Activated CD8-positive, alpha-beta memory T cell treated with anti-CD3 and anti-CD28 coated beads for 24 hours (primary cell): ENCODE measurements around the gene EMILIN1.

Source experiments
- DNase-seq: peaks from one replicate; pipeline ENCODE4 v3.0.0-alpha.2; 2020

The EMILIN1 gene

DNA sequence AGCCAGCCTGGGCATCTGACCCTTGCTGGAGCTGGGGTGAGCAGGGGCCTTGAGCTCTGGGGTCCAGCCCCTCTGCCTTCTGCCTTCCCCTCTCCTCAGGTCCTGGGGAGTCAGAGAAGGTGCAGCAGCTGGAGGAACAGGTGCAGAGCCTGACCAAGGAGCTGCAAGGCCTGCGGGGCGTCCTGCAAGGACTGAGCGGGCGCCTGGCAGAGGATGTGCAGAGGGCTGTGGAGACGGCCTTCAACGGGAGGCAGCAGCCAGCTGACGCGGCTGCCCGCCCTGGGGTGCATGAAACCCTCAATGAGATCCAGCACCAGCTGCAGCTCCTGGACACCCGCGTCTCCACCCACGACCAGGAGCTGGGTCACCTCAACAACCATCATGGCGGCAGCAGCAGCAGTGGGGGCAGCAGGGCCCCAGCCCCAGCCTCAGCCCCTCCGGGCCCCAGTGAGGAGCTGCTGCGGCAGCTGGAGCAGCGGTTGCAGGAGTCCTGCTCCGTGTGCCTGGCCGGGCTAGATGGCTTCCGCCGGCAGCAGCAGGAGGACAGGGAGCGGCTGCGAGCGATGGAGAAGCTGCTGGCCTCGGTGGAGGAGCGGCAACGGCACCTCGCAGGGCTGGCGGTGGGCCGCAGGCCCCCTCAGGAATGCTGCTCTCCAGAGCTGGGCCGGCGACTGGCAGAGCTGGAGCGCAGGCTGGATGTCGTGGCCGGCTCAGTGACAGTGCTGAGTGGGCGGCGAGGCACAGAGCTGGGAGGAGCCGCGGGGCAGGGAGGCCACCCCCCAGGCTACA, 3.8 kb downstream of the EMILIN1 start:
- no peak for DNase-seq

DNA sequence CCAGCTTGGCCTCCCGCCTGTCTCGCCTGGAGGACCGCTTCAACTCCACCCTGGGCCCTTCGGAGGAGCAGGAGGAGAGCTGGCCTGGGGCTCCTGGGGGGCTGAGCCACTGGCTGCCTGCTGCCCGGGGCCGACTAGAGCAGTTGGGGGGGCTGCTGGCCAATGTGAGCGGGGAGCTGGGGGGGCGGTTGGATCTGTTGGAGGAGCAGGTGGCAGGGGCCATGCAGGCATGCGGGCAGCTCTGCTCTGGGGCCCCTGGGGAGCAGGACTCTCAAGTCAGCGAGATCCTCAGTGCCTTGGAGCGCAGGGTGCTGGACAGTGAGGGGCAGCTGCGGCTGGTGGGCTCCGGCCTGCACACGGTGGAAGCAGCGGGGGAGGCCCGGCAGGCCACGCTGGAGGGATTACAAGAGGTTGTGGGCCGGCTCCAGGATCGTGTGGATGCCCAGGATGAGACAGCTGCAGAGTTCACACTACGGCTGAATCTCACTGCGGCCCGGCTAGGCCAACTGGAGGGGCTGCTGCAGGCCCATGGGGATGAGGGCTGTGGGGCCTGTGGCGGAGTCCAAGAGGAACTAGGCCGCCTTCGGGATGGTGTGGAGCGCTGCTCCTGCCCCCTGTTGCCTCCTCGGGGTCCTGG, 4.5 kb downstream of the EMILIN1 start:
- no peak for DNase-seq

DNA sequence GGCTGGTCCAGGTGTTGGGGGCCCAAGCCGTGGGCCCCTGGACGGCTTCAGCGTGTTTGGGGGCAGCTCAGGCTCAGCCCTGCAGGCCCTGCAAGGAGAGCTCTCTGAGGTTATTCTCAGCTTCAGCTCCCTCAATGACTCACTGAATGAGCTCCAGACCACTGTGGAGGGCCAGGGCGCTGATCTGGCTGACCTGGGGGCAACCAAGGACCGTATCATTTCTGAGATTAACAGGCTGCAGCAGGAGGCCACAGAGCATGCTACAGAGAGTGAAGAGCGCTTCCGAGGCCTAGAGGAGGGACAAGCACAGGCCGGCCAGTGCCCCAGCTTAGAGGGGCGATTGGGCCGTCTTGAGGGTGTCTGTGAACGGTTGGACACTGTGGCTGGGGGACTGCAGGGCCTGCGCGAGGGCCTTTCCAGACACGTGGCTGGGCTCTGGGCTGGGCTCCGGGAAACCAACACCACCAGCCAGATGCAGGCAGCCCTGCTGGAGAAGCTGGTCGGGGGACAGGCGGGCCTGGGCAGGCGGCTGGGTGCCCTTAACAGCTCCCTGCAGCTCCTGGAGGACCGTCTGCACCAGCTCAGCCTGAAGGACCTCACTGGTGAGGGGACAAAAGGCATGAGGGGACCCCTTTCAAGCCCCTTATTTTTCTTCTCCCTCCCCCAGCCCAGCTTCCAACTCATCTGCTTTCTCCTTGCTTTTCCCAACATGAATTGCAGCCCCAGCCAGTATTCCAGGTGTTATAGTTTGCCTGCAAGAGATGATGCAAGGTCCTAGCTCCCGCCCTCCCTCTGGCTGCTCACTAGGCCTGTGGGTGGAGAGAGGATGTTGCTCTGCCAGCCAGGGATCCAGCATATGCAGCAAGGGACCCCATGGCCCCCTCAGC, 5.2 kb downstream of the EMILIN1 start:
- no peak for DNase-seq

DNA sequence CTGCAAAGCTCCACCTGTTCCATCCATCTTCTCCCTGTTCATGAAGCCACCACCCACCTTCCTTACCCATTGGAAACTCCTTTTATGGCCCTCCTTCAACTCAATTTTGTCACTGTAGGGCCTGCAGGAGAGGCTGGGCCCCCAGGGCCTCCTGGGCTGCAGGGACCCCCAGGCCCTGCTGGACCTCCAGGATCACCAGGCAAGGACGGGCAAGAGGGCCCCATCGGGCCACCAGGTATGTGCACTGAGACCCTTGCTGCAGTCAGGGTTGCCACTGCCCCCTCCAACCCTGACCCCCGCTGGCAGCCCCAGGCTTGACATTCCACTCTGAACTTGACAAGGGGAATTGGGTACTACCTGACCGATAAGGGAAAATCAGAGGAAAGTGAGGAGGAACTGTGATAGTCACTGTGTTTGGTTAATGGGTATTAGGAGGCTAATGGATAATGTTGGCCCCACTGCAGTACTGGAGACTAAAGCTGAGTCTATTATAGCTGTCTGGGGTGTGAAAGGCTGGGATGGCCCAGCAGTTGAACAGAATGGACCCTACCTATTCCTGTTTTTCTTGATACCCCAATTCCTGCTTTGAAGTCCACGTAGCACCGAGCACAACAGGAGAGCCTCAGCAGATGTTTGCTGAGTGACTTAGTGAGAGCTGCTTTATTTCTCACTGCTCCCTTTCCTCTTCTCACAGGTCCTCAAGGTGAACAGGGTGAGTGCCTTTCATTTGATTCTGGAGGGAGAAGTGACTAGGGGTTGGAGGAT, 6.1 kb downstream of the EMILIN1 start:
- no peak for DNase-seq

DNA sequence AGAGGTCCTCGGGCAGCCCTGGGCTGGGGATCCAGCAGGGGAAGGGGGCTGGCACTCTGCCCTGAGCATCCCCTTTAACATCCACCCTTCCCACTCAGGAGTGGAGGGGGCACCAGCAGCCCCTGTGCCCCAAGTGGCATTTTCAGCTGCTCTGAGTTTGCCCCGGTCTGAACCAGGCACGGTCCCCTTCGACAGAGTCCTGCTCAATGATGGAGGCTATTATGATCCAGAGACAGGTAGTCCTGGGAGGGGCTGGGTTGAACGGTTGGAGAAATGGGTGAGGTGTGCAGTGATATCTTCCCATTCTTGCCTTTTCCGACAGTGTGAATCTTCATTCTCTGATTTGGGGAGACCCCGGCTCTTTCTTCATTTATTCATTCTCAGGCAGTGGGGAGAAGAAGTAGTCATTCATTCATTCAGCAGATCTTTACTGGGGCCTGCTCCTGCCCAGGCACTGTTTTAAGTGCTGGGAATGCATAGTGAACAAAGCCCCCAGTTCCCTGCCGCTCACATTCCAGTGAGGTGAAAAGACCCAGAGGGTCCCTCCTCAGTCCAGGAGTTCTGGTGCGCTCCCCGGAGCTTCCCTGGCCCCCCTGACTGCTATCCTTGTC, 6.8 kb downstream of the EMILIN1 start:
- DNase-seq = no peak

DNA sequence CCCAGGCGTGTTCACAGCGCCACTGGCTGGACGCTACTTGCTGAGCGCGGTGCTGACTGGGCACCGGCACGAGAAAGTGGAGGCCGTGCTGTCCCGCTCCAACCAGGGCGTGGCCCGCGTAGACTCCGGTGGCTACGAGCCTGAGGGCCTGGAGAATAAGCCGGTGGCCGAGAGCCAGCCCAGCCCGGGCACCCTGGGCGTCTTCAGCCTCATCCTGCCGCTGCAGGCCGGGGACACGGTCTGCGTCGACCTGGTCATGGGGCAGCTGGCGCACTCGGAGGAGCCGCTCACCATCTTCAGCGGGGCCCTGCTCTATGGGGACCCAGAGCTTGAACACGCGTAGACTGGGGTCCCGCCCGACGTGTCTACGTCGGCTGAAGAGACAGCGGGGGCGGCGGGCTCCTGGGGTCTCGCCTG, 7.3 kb downstream of the EMILIN1 start:
- DNase-seq = peak; percentile 83

DNA sequence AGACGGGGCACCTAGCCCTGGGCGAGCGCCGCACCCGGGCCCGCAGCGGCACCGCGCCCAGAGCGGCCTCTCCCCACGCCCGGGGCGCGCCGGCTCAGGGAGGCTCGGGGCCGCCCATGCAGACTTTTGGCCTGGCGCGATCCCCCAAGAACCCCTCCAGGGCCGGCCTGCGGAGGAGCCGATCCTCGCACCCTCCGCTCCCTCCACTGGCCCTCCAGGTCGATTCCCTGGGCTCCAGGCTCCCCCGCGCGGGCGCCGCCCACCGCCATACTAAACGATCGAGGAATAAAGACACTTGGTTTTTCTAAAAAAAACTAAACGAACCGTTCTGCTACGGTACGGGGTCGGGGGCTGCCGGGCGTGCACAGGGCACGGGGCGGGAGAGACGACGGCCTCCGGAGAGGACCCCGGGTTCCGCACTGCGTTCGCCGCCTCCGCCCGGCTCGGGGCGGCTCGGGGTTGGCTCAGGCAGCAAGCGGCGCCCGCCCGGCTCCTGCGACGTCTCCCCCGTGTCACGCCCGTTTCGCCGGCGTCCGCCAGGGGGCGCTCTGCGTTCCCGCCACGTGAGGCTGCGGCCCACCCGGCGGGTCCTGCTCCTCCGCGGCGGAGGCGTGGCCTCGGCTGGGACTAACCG, 7.8 kb downstream of the EMILIN1 start:
- peak; percentile 100 for DNase-seq

DNA sequence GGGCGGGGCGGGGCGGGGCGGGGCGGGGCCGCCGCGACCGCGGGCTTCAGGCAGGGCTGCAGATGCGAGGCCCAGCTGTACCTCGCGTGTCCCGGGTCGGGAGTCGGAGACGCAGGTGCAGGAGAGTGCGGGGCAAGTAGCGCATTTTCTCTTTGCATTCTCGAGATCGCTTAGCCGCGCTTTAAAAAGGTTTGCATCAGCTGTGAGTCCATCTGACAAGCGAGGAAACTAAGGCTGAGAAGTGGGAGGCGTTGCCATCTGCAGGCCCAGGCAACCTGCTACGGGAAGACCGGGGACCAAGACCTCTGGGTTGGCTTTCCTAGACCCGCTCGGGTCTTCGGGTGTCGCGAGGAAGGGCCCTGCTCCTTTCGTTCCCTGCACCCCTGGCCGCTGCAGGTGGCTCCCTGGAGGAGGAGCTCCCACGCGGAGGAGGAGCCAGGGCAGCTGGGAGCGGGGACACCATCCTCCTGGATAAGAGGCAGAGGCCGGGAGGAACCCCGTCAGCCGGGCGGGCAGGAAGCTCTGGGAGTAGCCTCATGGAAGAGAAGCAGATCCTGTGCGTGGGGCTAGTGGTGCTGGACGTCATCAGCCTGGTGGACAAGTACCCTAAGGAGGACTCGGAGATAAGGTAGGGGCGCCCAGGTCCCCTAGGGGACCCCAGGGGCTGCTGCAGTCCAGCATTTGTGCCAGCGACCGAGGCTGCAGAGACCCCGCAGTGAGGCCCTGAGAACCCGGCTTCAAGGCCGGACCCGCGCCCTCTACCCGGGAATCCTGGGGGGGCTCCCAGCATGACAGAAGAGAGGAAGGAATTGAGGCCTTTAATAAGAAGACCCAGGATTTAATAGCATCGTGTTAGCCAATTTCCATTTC, 8.5 kb downstream of the EMILIN1 start, which contains the start of gene KHK:
KHK (plus strand) TSS at position 49 of the 870 bp plus-strand sequence; CDS start at position 537, 488 bp downstream.
- no peak for DNase-seq

DNA sequence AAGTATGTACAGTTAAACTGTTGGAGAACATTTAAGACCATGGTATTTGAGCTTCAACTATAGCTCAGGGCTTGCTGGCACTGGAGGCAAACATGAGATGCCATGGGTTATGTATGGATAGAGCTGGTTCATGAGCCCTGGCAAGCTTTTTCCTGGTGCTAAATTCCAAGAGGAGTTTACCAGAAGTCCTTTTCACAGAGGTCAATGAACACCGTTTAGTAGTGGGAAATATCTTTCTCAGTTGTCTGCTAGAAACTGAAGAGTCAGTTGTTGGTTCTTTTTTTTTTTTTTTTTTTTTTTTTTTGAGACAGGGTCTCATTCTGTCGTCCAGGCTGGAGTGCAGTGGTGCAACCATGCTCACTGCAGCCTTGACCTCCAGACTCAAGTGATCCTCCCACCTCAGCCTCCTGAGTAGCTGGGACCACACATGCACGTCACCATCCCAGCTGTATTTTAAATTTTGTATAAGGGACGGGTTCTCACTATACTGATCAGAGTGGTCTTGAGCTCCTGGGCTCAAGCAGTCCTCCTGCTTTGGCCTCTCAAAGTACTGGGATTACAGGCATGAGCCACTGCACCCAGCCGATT, 9.5 kb downstream of the EMILIN1 start:
- DNase-seq = no peak

DNA sequence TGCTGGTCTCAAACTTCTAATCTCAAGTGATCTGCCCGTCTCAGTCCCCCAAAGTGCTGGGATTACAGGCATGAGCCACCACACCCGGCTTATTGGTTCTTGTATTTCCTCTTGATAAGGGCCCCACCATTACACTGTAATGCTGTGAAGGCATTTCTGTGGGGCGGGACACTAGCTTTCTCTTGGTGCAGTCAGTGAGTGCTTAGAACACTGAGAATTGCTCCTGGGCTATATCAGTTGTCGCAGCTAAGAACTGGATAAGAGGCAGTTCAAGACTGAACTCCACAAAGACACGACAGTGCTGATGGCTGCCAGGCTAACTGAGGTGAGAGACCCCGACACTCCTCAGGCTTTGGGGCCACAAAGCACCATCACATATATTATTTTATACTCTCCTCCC, 10.2 kb downstream of the EMILIN1 start:
- no peak for DNase-seq

DNA sequence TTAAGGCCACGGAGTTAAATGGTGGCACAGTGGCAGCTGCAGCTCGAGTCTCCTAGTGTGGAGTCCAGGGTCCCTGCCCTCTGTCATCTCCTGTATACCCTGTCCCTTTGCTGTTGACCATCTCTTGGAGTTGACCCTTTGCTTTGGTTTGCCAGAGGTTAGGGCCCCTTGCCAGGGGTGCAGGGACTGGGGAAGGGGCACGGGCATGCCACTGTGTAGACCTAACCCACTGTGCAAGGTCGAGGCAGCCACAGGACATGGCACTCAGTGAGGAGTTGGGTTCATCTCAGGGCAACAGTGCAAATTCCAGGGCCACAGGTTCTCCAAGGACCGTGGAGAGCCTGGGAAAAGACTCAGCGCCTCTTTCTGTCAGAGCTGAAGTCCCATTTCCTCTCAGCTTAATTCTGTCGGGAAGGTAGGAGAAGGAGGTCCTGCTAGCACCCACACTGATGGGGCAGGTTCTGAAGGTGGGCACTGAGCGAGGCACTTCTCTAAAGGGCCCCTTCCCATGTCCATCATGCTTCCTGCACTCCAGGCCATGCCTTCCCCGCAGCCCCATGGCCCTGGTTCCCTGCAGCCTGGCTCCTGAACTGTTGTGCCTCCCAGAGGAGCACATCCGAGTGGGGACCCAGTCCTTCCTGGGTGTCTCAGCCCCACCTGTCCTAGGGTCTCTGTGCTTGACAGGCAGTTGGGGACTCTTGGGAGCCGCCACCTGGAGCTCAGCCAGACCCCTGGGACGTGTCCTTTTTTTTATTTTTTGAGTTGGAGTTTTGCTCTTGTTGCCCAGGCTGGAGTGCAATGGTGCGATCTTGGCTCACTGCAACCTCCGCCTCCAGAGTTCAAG, 10.9 kb downstream of the EMILIN1 start:
- DNase-seq = no peak

DNA sequence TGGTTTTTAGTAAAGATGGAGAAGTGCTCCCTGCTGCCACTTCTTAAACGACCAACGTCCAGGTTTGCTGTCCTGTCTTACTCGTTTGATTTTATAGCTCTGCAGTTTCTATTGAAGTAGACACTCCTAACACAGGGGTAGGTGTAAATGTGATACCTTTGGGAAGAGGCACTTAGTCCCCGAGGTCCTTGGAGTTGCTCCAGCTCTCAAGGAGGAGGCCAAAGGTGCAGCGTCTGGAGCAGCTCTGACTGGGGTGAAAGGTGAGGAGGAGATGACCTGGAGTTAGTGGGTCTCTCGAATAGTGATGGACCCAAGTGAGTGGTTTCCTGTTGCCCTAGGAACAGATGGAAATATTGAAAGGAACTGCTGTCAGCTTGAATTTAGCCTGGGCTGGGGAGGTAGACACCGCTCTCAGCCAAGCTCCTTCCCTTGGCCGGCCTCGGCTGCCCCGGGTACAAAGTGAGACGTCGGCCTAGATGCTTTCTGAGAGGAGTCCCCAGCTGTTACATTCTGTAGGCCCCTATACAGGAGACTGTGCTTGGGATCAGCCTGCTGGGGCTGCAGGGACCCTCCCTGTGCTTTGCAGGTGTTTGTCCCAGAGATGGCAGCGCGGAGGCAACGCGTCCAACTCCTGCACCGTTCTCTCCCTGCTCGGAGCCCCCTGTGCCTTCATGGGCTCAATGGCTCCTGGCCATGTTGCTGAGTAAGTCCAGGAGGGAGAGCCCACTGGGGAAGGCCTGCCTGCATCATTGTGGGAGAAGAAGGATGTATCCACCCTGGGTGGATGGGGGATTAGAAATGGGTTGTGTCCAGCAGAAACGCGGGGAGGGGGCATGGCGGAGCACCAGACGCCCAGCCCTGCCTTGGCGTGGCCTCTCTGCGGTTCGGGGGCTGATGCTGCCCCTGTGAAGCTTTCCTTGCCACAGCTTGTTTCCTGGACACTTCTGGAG, 13.6 kb downstream of the EMILIN1 start:
- DNase-seq = no peak

DNA sequence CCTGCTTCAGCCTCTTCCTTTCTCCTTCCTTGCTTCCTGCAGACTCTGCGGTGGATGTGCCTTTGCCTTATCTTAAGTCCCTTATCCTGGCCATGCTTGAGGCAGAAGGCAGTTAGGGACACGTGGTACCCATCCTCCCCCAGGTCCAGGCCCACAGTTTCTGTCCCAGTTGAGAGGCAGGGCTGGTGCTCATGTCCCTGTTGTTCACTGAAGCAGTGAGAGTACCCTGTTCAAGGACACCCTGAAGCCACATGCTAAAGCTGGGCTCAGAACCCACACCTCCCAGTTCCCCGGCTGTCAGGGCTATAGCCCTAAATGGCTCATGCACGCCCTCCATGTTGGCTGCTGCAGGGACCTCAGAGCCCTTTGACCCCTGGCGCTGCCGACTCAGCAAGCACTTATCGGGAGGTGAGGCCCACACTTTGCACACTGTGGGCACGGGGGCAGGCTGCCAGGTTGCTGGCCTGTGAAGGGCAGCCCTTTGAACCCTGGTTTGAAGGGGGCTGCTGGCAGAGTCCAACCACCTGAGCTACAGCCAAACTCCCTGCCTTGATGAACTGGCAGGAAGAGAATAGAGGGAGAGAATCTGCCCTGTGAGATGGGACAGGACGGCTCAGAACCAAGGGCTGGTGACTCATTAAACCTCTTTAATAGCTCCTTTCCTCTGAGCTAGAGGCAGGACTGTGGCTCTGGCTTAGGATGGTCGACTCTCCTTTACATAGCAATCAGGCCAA, 14.4 kb downstream of the EMILIN1 start:
- no peak for DNase-seq

DNA sequence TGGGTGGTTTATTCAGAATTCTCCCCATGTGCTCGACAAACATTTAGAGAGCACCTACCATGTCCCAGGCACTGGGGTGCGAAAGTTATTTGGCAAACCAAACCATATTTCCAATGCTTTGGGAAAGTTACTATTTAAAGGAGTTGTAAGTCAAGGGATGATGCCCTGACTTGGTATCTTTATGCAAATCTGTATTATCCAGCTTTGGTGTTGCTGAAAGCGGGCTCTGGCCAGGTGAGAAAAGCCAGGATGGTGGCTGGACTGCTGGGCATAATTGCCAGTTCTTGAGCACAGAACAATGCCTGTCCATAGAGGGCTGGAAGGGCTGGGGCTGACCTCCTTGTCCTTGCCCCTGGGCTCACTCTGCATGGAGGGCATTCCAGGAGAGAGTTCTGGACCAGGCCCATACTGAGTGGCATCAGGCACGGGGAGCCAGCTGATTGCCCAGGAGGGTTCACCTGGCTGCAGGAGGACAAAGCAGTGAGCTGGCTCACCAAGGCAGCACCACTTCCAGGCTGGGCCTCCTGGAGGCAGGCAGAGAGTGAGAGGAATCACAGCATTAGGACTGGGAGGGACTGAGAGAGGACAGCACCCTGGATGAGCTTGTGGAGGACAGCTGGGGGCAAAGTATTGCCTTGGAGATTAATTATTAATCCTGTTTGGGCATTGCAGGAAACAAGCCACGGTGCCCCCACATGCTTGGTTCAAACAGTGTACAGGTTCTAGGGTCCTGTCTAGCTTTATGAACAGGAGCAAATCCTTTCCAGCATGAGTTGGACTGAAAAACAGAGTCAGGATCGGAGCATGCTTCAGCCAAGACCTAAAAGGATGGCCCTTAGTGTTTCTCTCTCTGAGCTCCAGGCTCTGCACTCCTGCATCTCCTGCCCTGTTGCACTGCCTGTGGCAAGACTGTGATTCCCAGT, 15.3 kb downstream of the EMILIN1 start:
- DNase-seq = no peak

DNA sequence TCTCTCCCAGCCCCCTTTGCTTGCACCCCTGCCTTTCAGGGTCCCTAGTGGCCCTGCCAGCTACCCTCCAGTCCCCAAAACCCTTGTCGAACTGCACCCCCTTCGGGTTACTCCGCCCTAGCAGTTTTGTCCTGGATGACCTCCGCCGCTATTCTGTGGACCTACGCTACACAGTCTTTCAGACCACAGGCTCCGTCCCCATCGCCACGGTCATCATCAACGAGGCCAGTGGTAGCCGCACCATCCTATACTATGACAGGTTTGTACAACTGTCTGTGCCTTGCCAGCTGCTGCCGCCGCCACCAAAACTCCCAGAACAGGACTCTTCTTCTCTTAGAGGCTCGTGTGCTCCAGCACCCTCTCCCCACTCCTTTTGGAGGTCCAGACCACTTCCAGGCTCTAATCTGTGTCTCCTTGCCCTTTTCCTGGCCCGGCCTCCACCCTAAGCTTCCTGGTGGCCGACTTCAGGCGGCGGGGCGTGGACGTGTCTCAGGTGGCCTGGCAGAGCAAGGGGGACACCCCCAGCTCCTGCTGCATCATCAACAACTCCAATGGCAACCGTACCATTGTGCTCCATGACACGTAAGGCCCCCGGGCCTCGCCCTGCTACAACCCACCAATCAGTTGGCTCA, 16.1 kb downstream of the EMILIN1 start:
- DNase-seq = no peak

DNA sequence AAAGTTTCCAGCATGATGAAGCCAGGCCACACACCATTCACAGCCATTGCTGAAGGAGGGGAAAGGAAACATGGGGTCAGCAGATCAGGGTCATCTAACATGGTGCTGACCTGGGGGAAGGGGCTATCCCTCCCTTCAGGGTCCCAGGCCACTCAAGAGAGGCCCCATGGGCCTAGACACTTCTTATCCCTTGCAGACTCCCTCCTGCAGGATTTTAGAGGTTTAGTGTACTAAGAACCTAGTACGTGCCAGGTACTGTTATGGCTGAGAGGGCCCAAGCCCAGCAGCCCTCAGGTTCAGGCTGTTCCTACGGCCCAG, 17.0 kb downstream of the EMILIN1 start:
- DNase-seq = no peak
